Fibroblast of skin of left biceps (primary cell): ENCODE measurements around the gene TRNAU1AP.
"Not testable (repeated sequence)": the region's sequence is repeated elsewhere in the genome, so short reads cannot be mapped to it uniquely, and the experiment has no call there.

Experiments used
- DNase-seq, 2 experiments: peaks; one replicate each; pipeline ENCODE4 v3.0.0-alpha.2; 2013; ENCODE audit warnings: low read depth in 2 of 2

The TRNAU1AP gene

GRCh38 chr1:28577052-28577678, 24.3 kb downstream of the TRNAU1AP start:
- no peak for DNase-seq

- no peak for DNase-seq
Observed at GRCh38 chr1:28577738-28578536, 25.1 kb downstream of the TRNAU1AP start.

- DNase-seq: no peak
Observed at GRCh38 chr1:28578696-28579218, 25.9 kb downstream of the TRNAU1AP start.

- DNase-seq: no peak
Observed at GRCh38 chr1:28579401-28579800, 26.5 kb downstream of the TRNAU1AP start.

GRCh38 chr1:28580722-28581530, 28.0 kb downstream of the TRNAU1AP start:
- no peak for DNase-seq

- DNase-seq: peak; percentile 88
Observed at GRCh38 chr1:28581531-28582247, 28.8 kb downstream of the TRNAU1AP start.

- peak in 1 of 2 experiments; percentile 17 for DNase-seq
Observed at GRCh38 chr1:28582248-28582615, 29.3 kb downstream of the TRNAU1AP start.

- not testable (repeated sequence) for DNase-seq
Observed at GRCh38 chr1:28586585-28587391, 33.9 kb downstream of the TRNAU1AP start.

- DNase-seq: no peak
Observed at GRCh38 chr1:28591708-28592320, 38.9 kb downstream of the TRNAU1AP start, which contains the start of gene RAB42. Gene RAB42 (plus strand): TSS chr1:28592265. CDS start chr1:28592512, 247 bp downstream.

- DNase-seq: no peak
Observed at GRCh38 chr1:28592321-28593071, 39.6 kb downstream of the TRNAU1AP start.

GRCh38 chr1:28593988-28594356, 41.1 kb downstream of the TRNAU1AP start:
- not testable (repeated sequence) for DNase-seq

- DNase-seq: not testable (repeated sequence)
Observed at GRCh38 chr1:28594686-28595411, 42.0 kb downstream of the TRNAU1AP start.

- no peak for DNase-seq
Observed at GRCh38 chr1:28595412-28596191, 42.7 kb downstream of the TRNAU1AP start.

GRCh38 chr1:28596276-28596675, 43.4 kb downstream of the TRNAU1AP start:
- DNase-seq: not testable (repeated sequence)

GRCh38 chr1:28601696-28602095, 48.8 kb downstream of the TRNAU1AP start:
- peak; percentile 46 to 50 for DNase-seq

GRCh38 chr1:28602536-28603439, 49.9 kb downstream of the TRNAU1AP start:
- DNase-seq: peak; percentile 38 to 42

- DNase-seq: no peak
Observed at GRCh38 chr1:28604411-28604810, 51.5 kb downstream of the TRNAU1AP start.
